Stimulated activated CD8-positive, alpha-beta memory T cell treated with anti-CD3 and anti-CD28 coated beads, Interleukin-15, amount 100 ng/mL, for 24 hours (primary cell): ENCODE measurements around the gene MAP3K4.

ENCODE experiments used
- DNase-seq: peaks from one replicate; pipeline ENCODE4 v3.0.0-alpha.2; 2020; ENCODE audit warnings: low read depth

Gene MAP3K4

GRCh38 chr6:161037873-161038228 lies 46.3 kb downstream of the MAP3K4 start:
- no peak for DNase-seq

GRCh38 chr6:161038229-161039031 lies 46.9 kb downstream of the MAP3K4 start:
- DNase-seq = no peak

GRCh38 chr6:161041274-161041673 lies 49.7 kb downstream of the MAP3K4 start:
- DNase-seq = no peak

- no peak for DNase-seq
Observed at GRCh38 chr6:161044335-161044734, 52.8 kb downstream of the MAP3K4 start.

GRCh38 chr6:161048641-161049040 lies 57.1 kb downstream of the MAP3K4 start:
- no peak for DNase-seq

GRCh38 chr6:161050134-161050765 lies 58.7 kb downstream of the MAP3K4 start:
- DNase-seq = no peak

- no peak for DNase-seq
Observed at GRCh38 chr6:161053103-161053502, 61.5 kb downstream of the MAP3K4 start.

GRCh38 chr6:161054876-161055275 lies 63.3 kb downstream of the MAP3K4 start:
- no peak for DNase-seq

GRCh38 chr6:161056451-161056850 lies 64.9 kb downstream of the MAP3K4 start:
- no peak for DNase-seq

- no peak for DNase-seq
Observed at GRCh38 chr6:161057103-161058091, 65.8 kb downstream of the MAP3K4 start.

GRCh38 chr6:161058741-161059140 lies 67.2 kb downstream of the MAP3K4 start:
- DNase-seq = no peak

GRCh38 chr6:161061576-161061975 lies 70.0 kb downstream of the MAP3K4 start:
- no peak for DNase-seq

- DNase-seq = no peak
Observed at GRCh38 chr6:161064915-161065314, 73.3 kb downstream of the MAP3K4 start.

GRCh38 chr6:161066511-161066910 lies 74.9 kb downstream of the MAP3K4 start:
- no peak for DNase-seq

GRCh38 chr6:161067749-161068148 lies 76.2 kb downstream of the MAP3K4 start:
- DNase-seq = no peak

GRCh38 chr6:161068321-161068741 lies 76.8 kb downstream of the MAP3K4 start:
- no peak for DNase-seq

- no peak for DNase-seq
Observed at GRCh38 chr6:161073930-161074329, 82.4 kb downstream of the MAP3K4 start.

- DNase-seq = no peak
Observed at GRCh38 chr6:161074496-161075121, 83.0 kb downstream of the MAP3K4 start.

- DNase-seq = no peak
Observed at GRCh38 chr6:161076181-161076677, 84.7 kb downstream of the MAP3K4 start.

GRCh38 chr6:161079566-161080262 lies 88.1 kb downstream of the MAP3K4 start:
- DNase-seq = no peak
